MM.1S (cell line): Measurements from ENCODE around the gene NRG2.
A peak's percentile ranks its signal among the peaks of the same experiment; 100 is the strongest.

Experiments used
- DNase-seq: peaks from one replicate; pipeline ENCODE4 v3.0.0-alpha.2; 2015
- H2AFZ ChIP-seq: fragments of 300-600 bp; sonication (generic); 2 replicates; pipeline ENCODE4 v1.6.0; 2016; ENCODE audit warnings: antibody characterized with exemption, low read length
- H3F3A ChIP-seq: fragments of 300-600 bp; sonication (generic); 2 replicates; pipeline ENCODE4 v1.6.1; 2016; ENCODE audit warnings: mild to moderate bottlenecking, antibody characterized with exemption, low read length, moderate library complexity, mixed read lengths; ENCODE audit not compliant: insufficient read depth
- H3K27ac ChIP-seq: fragments of 300-600 bp; sonication (generic); 2 replicates; pipeline ENCODE4 v1.5.1; 2016; ENCODE audit warnings: mild to moderate bottlenecking, low read length
- H3K27me3 ChIP-seq: fragments of 300-600 bp; sonication (generic); replicated peaks from 2 replicates; pipeline ENCODE4 v1.6.0; 2016; ENCODE audit warnings: low read length; ENCODE audit not compliant: insufficient read depth
- H3K36me3 ChIP-seq: fragments of 300-600 bp; sonication (generic); replicated peaks from 2 replicates; pipeline ENCODE4 v1.6.1; 2016; ENCODE audit warnings: mild to moderate bottlenecking, low read length, mixed read lengths; ENCODE audit not compliant: insufficient read depth
- H3K4me1 ChIP-seq: fragments of 300-600 bp; sonication (generic); 2 replicates; pipeline ENCODE4 v1.6.1; 2016; ENCODE audit warnings: low read length, mixed read lengths
- H3K4me2 ChIP-seq: fragments of 300-600 bp; sonication (generic); 2 replicates; pipeline ENCODE4 v1.6.0; 2016; ENCODE audit warnings: low read depth, low read length
- H3K4me3 ChIP-seq: fragments of 300-600 bp; sonication (generic); 2 replicates; pipeline ENCODE4 v1.5.1; 2016; ENCODE audit warnings: low read length, mixed read lengths
- H3K79me2 ChIP-seq: fragments of 300-600 bp; sonication (generic); 2 replicates; pipeline ENCODE4 v1.6.1; 2016; ENCODE audit warnings: mixed run types, low read length, mixed read lengths
- H3K9ac ChIP-seq: fragments of 300-600 bp; sonication (generic); 2 replicates; pipeline ENCODE4 v1.6.1; 2016; ENCODE audit warnings: low read length, mixed read lengths
- H3K9me2 ChIP-seq: fragments of 300-600 bp; sonication (generic); replicated peaks from 2 replicates; pipeline ENCODE4 v1.6.1; 2016; ENCODE audit warnings: mild to moderate bottlenecking, low read length, mixed read lengths; ENCODE audit not compliant: insufficient read depth
- H3K9me3 ChIP-seq: fragments of 300-600 bp; sonication (generic); replicated peaks from 2 replicates; pipeline ENCODE4 v1.6.1; 2016; ENCODE audit warnings: mild to moderate bottlenecking, low read length, mixed read lengths; ENCODE audit not compliant: insufficient read depth
- H4K20me1 ChIP-seq: fragments of 300-600 bp; sonication (generic); 2 replicates; pipeline ENCODE4 v1.6.1; 2016; ENCODE audit warnings: mild to moderate bottlenecking, low read length, moderate library complexity, mixed read lengths; ENCODE audit not compliant: insufficient read depth
- EZH2 ChIP-seq: fragments of 300-600 bp; sonication (generic); optimal IDR thresholded peaks from 2 replicates; pipeline ENCODE3; 2017; ENCODE audit warnings: low read depth, mild to moderate bottlenecking, antibody characterized with exemption, low read length, mixed read lengths
- EZH2phosphoT487 ChIP-seq: fragments of 300-600 bp; sonication (generic); IDR thresholded peaks from 2 replicates; pipeline ENCODE4 v1.6.1; 2018; ENCODE audit warnings: antibody characterized with exemption, low read length
- TF ChIP-seq, protein P1 (sequence below): fragments of 300-600 bp; sonication (generic); IDR thresholded peaks from 2 replicates; pipeline ENCODE4 v1.5.1; 2016; ENCODE audit warnings: antibody characterized with exemption, low read length, mixed read lengths

The NRG2 gene

DNA sequence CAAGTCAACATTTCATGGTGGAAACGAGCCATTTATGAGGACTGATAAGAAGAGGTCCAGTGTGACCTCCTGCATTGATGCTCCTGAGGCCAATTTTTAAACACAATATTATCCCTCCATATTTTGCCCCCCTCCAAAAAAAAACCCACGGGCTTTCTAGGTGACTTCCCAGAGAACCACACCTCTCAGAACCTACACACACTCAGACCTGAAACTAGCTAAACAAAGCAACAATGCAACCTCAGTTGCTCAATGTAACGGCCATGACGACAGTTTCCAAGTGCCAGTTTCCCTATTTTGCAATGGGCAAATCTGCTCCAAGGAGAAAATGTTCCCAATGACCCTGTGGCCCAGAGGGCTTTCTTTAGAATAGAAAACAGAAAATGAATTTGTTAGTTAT is 3.5 kb downstream of the NRG2 start:
- no peaks in the 10 kb centered on the region for H3K9me2 ChIP-seq
- no peaks in the 10 kb centered on the region; the same call in 1 of the 2 replicates for H3K27me3 ChIP-seq
- TF ChIP-seq, protein P1, sequence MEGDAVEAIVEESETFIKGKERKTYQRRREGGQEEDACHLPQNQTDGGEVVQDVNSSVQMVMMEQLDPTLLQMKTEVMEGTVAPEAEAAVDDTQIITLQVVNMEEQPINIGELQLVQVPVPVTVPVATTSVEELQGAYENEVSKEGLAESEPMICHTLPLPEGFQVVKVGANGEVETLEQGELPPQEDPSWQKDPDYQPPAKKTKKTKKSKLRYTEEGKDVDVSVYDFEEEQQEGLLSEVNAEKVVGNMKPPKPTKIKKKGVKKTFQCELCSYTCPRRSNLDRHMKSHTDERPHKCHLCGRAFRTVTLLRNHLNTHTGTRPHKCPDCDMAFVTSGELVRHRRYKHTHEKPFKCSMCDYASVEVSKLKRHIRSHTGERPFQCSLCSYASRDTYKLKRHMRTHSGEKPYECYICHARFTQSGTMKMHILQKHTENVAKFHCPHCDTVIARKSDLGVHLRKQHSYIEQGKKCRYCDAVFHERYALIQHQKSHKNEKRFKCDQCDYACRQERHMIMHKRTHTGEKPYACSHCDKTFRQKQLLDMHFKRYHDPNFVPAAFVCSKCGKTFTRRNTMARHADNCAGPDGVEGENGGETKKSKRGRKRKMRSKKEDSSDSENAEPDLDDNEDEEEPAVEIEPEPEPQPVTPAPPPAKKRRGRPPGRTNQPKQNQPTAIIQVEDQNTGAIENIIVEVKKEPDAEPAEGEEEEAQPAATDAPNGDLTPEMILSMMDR, result no peak
- no peak for TF ChIP-seq EZH2phosphoT487
- TF ChIP-seq EZH2, result no peak
- peak; percentile 40 for DNase-seq
- peak overlapping the region; percentile 58; the same call in 1 of the 2 replicates for H3K27ac ChIP-seq
- no peaks in the 10 kb centered on the region for H4K20me1 ChIP-seq
- peaks cover 29% of the 10 kb centered on the region for H3K4me1 ChIP-seq
- no peaks in the 10 kb centered on the region for H3K79me2 ChIP-seq
- peaks cover 23% of the 10 kb centered on the region for H3F3A ChIP-seq
- peak overlapping the region; percentile 37 for H3K4me3 ChIP-seq
- no peak overlapping the region for H2AFZ ChIP-seq
- no peaks in the 10 kb centered on the region for H3K9me3 ChIP-seq
- peak overlapping the region; percentile 65 for H3K4me2 ChIP-seq
- H3K9ac ChIP-seq, result peak overlapping the region; percentile 14; the same call in 1 of the 2 replicates
- no peaks in the 10 kb centered on the region for H3K36me3 ChIP-seq

DNA sequence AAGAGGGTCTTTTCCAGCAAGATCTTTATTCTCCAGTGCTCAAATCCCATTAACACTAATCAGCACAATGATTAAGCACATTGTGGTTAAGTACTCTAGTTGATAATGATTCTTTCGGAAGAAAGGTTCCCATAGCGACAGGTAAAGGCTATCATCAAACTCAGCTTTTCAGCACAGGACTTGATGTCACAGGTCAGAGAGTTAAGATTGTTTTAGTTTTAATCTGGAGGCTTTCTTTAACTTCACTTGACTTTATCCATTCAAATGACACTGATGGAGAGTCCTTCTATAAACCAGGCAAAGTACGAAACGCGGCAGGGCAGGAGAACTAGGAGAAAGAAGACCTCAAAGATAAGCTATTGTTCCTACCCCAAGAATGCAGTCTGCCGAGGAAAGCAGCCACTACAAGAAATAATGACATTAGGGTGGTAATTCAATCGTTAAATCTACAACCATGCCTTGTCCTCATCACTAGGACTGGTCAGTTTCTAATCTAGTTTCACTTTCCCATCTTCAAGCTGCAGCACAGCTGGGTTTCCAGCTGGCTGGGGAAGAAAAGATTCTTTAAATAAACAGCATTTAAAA is 4.6 kb downstream of the NRG2 start:
- no peaks in the 10 kb centered on the region for H3K79me2 ChIP-seq
- H3K9me3 ChIP-seq, result no peaks in the 10 kb centered on the region

DNA sequence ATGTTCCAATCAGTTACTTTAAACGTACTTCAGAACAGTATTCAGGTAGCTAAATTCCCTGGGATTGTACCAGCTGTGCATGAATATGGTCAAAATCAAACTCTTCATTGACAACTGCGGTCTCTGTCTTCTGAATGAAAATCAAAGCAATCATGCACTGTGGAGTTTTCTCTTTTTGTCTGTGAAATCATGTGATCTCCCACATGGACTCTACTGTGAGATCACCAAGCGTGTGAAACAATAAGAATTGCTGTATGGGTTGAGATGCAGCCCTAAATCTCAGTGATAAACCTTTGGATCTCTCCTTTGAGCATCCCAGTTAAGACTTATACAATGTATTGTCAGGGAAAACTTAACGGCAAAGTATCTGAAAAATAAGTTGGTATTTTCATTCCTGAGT is 6.1 kb downstream of the NRG2 start:
- TF ChIP-seq EZH2 (no peak), EZH2phosphoT487 (no peak)
- H3F3A ChIP-seq, result peaks cover 23% of the 10 kb centered on the region
- H3K9me3 ChIP-seq, result no peaks in the 10 kb centered on the region
- no peaks in the 10 kb centered on the region for H3K36me3 ChIP-seq
- H3K4me3 ChIP-seq, result no peak overlapping the region
- H3K27ac ChIP-seq, result no peak overlapping the region
- DNase-seq, result no peak
- no peak overlapping the region for H3K9ac ChIP-seq
- no peak overlapping the region for H3K4me2 ChIP-seq
- no peaks in the 10 kb centered on the region for H3K9me2 ChIP-seq
- no peaks in the 10 kb centered on the region for H4K20me1 ChIP-seq
- H3K4me1 ChIP-seq, result peaks cover 29% of the 10 kb centered on the region
- no peaks in the 10 kb centered on the region for H3K27me3 ChIP-seq
- no peak overlapping the region for H2AFZ ChIP-seq
- H3K79me2 ChIP-seq, result no peaks in the 10 kb centered on the region

More for the DNA sequence above, 4.6 kb downstream of the NRG2 start:
- Histone ChIP-seq H3K4me2 (peak overlapping the region; percentile 65), H3K27ac (peak overlapping the region; percentile 58; the same call in 1 of the 2 replicates), H3K36me3 (no peaks in the 10 kb centered on the region), H3K4me3 (peak overlapping the region; percentile 37), H3K4me1 (peaks cover 29% of the 10 kb centered on the region), H3F3A (peaks cover 23% of the 10 kb centered on the region), H3K9ac (peak overlapping the region; percentile 14; the same call in 1 of the 2 replicates), H3K27me3 (no peaks in the 10 kb centered on the region), H3K9me2 (no peaks in the 10 kb centered on the region), H4K20me1 (no peaks in the 10 kb centered on the region), H2AFZ (peak overlapping the region; percentile 26)
- peak; percentile 78 for DNase-seq
- no peak for TF ChIP-seq EZH2
- TF ChIP-seq, protein P1, result no peak
- TF ChIP-seq EZH2phosphoT487, result no peak

DNA sequence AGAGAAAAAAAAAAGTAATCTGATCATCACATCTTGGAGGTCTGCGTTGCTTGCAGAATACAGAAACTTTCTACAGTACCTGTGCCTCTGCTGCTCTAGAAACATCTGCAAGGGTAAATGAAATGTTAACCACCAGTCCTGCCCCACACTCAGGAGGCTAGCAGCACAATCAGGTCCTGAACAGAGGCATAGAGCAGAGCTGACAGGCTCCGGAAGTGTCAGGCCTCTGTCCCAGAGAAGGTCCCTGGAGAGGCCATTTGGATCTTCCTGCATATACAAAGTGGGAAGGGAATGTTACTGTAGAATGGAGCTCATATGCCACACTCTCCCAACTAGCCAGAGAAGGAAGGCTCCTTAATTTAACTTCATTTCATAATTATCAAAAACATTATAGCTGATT is 7.2 kb downstream of the NRG2 start:
- DNase-seq, result no peak
- no peaks in the 10 kb centered on the region for H4K20me1 ChIP-seq
- no peak overlapping the region for H3K27ac ChIP-seq
- no peak overlapping the region for H3K4me3 ChIP-seq
- no peak overlapping the region for H3K9ac ChIP-seq
- no peaks in the 10 kb centered on the region for H3K79me2 ChIP-seq
- no peaks in the 10 kb centered on the region for H3K9me3 ChIP-seq
- TF ChIP-seq EZH2, result no peak
- TF ChIP-seq EZH2phosphoT487, result no peak
- TF ChIP-seq, protein P1, result no peak
- no peaks in the 10 kb centered on the region for H3K27me3 ChIP-seq
- no peaks in the 10 kb centered on the region for H3K36me3 ChIP-seq
- H3F3A ChIP-seq, result peaks cover 23% of the 10 kb centered on the region
- peaks cover 25% of the 10 kb centered on the region for H3K4me1 ChIP-seq
- no peak overlapping the region for H2AFZ ChIP-seq
- no peak overlapping the region for H3K4me2 ChIP-seq
- no peaks in the 10 kb centered on the region for H3K9me2 ChIP-seq
